Smooth muscle cell of bladder (primary cell): ENCODE data around the gene NISCH. TPM values are rescaled to one million over a fixed set of nuclear protein-coding genes. Genes with fewer than 3 reads are reported as not detected.

Experiments
- total RNA-seq: library from RNA; depleted of rRNA; stranded (reverse); fragments of >200 nt; gene quantifications from 2 replicates; pipeline ENCODE4 v1.2.3, GENCODE V29; 2014

Gene NISCH
- 53.8 and 76.9 TPM in 2 replicates for total RNA-seq

DNA sequence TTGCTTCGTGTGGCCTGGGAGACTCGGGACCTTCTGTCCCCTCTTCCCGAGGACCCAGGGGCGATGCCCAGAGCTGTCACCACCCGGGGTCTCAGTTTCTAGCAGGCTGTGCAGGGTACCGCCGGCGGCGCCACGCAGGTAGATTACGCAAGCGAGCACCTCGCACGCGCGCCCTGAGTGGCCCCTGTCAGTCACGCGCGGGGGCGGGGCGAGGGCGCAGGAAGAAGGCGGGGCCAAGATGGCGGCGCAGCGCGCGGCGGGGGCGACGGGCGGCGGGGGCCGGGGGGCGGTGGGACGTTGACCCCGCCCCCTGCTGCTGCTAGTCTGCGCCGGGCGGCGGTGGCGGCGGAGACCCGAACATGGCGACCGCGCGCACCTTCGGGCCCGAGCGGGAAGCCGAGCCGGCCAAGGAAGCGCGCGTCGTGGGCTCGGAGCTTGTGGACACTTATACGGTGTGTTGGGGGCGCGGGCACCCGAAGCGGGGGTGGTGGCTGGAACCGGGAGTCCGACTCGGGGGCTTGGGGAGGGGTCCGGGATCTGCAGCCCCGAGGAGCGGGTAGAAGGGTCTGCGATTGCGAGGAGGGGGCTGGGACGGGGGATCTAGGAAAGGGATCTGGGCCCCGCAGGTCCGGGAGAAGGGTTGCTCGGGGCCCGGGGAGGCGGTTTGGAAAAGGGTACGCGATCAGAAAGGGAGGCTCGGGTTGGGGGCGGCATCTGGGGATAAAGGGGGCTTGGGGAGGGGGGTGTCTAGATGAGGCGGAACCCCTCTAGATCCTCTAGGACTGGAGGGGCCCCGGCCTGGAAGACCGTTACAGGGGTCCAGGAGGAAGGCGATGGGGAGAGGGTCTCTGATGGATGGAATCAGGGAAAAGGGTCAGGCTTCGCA, at the start of gene NISCH:
TSS of gene NISCH (plus strand) at position 322 of the 886 bp plus-strand sequence. CDS start at position 360, 38 bp downstream.

DNA sequence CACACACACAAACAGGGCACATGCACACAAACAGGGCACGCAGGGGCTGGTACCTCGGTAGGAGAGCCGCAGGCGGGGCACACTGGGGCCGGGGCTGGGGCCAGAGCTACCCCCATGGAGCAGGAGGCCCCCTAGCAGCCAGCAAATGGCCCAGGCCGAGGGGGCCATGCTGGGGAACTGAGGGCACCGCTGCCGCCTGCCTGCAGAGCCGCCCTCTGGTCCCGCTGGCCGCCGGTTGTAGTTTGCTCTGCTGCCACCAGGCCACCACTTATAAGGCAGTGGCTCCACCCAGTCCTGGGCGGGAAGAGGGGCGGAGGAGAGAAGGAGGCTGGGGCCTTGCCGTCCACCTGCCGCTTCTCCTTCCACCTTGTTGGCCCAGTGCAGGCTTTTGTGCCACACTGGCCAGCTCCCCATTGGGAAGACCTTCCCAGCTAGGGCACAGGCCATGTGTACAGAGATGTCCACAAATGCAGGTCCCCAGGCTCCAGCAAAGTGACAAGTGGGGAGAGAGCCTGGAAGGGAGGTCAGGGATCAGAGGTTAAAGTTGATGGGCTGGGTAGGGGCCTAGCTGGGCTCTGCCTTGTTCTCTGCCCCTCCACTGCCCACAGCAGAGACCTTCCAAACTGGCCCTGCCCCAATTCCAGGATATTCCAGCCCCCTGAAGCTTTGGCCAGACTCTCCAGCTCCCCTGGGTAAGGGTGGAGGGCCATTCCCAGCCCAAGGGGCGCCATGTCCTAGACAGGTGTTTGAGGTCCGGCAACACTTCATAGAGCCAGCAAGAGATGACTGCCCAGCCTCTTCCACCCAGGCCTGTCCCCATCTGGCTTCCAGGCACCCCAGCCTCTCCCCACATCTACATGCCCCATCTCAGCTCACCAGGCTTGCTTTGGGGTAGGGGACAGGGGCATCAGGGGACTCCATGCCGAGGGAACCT, 10.3 kb upstream of the NISCH start, which contains the start of gene SEMA3G:
TSS of gene SEMA3G (minus strand) at position 244 of the 934 bp plus-strand sequence. CDS start at position 168, 76 bp downstream.

GRCh38 chr3:52453496-52454249, 1.7 kb upstream of the NISCH start, which contains the start of gene TNNC1:
Gene TNNC1 (minus strand): TSS chr3:52454041. CDS start chr3:52454015, 26 bp downstream.

DNA sequence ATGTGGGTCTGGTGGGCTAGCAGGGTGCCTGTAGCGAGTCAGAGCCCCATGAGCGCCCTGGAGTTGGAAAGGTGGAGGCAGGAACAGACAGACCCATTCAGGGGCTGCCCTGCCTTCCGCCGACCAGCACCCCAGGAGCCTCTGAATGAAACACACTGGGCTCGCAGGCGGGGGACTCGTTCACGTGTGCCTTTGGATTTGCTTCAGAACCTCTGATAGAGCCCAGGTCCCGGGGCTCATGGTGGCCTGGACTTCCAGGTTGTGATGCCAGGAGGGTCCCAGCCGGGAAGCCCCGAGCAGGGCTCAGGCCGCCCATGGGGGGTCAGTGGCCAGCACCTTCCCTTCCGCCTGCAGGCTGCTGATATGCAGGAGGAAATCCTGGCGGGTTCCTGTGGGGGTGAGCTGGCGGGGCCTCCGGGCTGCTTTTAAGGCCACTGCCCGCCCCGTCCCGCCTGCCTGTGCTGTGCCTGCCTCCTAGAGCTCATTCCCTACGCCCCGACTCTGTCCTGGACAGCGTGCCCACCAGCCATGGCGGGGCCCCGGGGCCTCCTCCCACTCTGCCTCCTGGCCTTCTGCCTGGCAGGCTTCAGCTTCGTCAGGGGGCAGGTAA, 39.6 kb downstream of the NISCH start, which contains the start of gene STAB1:
TSS of gene STAB1 (plus strand) at position 453 of the 610 bp plus-strand sequence. CDS start at position 529, 76 bp downstream.

DNA sequence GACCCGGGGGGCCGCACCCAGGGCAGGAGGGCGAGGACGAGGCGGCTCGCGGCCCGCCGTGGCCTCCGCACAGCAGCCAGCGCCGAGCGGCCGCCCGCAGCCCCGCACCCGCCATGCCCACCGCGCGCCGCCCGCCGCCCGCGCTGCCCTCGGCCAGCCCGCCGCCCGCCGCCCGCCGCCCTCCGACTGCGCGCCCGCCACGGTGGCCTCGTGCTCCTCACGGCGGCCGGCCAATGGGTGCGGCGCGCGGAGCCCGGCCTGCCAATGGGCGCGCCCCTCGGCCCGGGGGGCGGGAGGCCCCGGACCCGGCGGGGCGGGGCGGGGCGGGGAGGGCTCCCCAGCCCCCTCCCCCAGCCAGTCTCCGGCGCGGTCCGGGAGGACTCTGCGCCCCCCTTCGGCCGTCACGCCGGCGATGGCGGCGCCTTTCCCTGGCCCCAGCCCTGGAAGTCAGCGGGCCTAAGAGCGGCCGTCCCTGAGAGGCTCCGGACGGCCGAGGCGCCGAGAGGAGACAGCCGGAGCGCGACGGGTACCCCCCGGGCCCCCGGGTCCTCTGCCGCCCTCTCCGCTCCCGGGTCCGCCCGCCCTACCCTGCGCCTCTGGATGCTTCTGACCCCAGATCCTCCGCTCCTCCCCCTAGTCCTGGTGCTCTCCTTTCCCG, 78.3 kb downstream of the NISCH start, which contains the start of gene NT5DC2:
TSS of gene NT5DC2 (minus strand) at position 235 of the 658 bp plus-strand sequence. CDS start at position 115, 120 bp downstream.

GRCh38 chr3:52536369-52537164, 81.2 kb downstream of the NISCH start, which contains the start of gene UQCC5:
Gene UQCC5 (plus strand): TSS chr3:52536605. CDS start chr3:52536756, 151 bp downstream.

Other genes with a start within 250 kb of the NISCH start
- gene TLR9, start 230.0 kb upstream of the NISCH start, total RNA-seq = under 0.01 TPM in 1 of 2 replicates, not detected in the other
- 62.7 and 92.0 TPM in 2 replicates for gene TWF2, start 216.4 kb upstream of the NISCH start, total RNA-seq
- 21.0 and 26.8 TPM in 2 replicates for gene PPM1M, start 209.8 kb upstream of the NISCH start, total RNA-seq
- gene WDR82, start 177.0 kb upstream of the NISCH start, total RNA-seq = 53.8 and 66.6 TPM in 2 replicates
- 4.3 and 9.4 TPM in 2 replicates for gene GLYCTK, start 167.8 kb upstream of the NISCH start, total RNA-seq
- gene DNAH1, start 139.3 kb upstream of the NISCH start, total RNA-seq = 1.7 and 2.6 TPM in 2 replicates
- 54.3 and 66.2 TPM in 2 replicates for gene BAP1, start 45.6 kb upstream of the NISCH start, total RNA-seq
- gene PHF7, start 44.9 kb upstream of the NISCH start, total RNA-seq = 3.0 and 3.6 TPM in 2 replicates
- gene SEMA3G, start 10.5 kb upstream of the NISCH start, total RNA-seq = under 0.01 TPM in 2 replicates
- gene TNNC1, start 1.6 kb upstream of the NISCH start, total RNA-seq = 1.00 and 1.8 TPM in 2 replicates
- 0.57 and 4.5 TPM in 2 replicates for gene STAB1, start 39.7 kb downstream of the NISCH start, total RNA-seq
- 25.6 and 30.9 TPM in 2 replicates for gene NT5DC2, start 78.3 kb downstream of the NISCH start, total RNA-seq
- 5.4 and 11.8 TPM in 2 replicates for gene UQCC5, start 81.0 kb downstream of the NISCH start, total RNA-seq
- gene PBRM1, start 230.3 kb downstream of the NISCH start, total RNA-seq = 45.1 and 56.7 TPM in 2 replicates
- gene GNL3, start 230.4 kb downstream of the NISCH start, total RNA-seq = 95.0 and 122 TPM in 2 replicates